BE2C (cell line): ENCODE measurements around the gene GTSE1.

ENCODE experiments used
- DNase-seq: peaks from one replicate; pipeline ENCODE4 v3.0.0-alpha.2; 2020
- H3K27me3 ChIP-seq: fragments of 250-450 bp; sonication (Bioruptor Pico); 2 replicates; pipeline ENCODE4 v1.5.1; 2020; ENCODE audit warnings: mild to moderate bottlenecking
- H3K36me3 ChIP-seq: fragments of 250-450 bp; sonication (Bioruptor Pico); 2 replicates; pipeline ENCODE4 v1.5.1; 2020; ENCODE audit warnings: mild to moderate bottlenecking
- H3K4me1 ChIP-seq: fragments of 250-450 bp; sonication (Bioruptor Pico); 2 replicates; pipeline ENCODE4 v1.5.1; 2020
- H3K4me3 ChIP-seq: 2 replicates; pipeline ENCODE4 v1.5.1; 2011; ENCODE audit warnings: low read depth, low read length
- H3K9me3 ChIP-seq: fragments of 250-450 bp; sonication (Bioruptor Pico); 2 replicates; pipeline ENCODE4 v1.5.1; 2020
- CTCF ChIP-seq: IDR thresholded peaks from 2 replicates; pipeline ENCODE4 v1.5.1; 2012; ENCODE audit warnings: mild to moderate bottlenecking, low read depth, low read length

GTSE1 gene

GRCh38 chr22:46359362-46359761, 62.7 kb downstream of the GTSE1 start:
- H3K4me1 ChIP-seq: peaks cover 2% of the 10 kb centered on the region
- no peak for TF ChIP-seq CTCF

GRCh38 chr22:46360097-46360496, 63.4 kb downstream of the GTSE1 start:
- Histone ChIP-seq H3K36me3 (peaks cover 23% of the 10 kb centered on the region), H3K4me1 (peaks cover 9% of the 10 kb centered on the region), H3K27me3 (no peaks in the 10 kb centered on the region), H3K4me3 (no peak overlapping the region), H3K9me3 (no peaks in the 10 kb centered on the region)
- no peak for DNase-seq
- TF ChIP-seq CTCF: no peak

More at GRCh38 chr22:46359362-46359761, 62.7 kb downstream of the GTSE1 start:
- Histone ChIP-seq H3K36me3 (peaks cover 30% of the 10 kb centered on the region), H3K9me3 (no peaks in the 10 kb centered on the region), H3K4me3 (no peak overlapping the region), H3K27me3 (no peaks in the 10 kb centered on the region)
- DNase-seq: no peak

- no peak for DNase-seq
- Histone ChIP-seq H3K36me3 (peaks cover 16% of the 10 kb centered on the region), H3K4me1 (peaks cover 10% of the 10 kb centered on the region), H3K9me3 (no peaks in the 10 kb centered on the region), H3K27me3 (no peaks in the 10 kb centered on the region), H3K4me3 (no peak overlapping the region)
- TF ChIP-seq CTCF: no peak
Observed at GRCh38 chr22:46360891-46361290, 64.2 kb downstream of the GTSE1 start.

- H3K36me3 ChIP-seq: peaks cover 7% of the 10 kb centered on the region
- no peak for DNase-seq
- H3K27me3 ChIP-seq: no peaks in the 10 kb centered on the region
- no peak overlapping the region for H3K4me3 ChIP-seq
- peaks cover 10% of the 10 kb centered on the region for H3K4me1 ChIP-seq
- no peaks in the 10 kb centered on the region for H3K9me3 ChIP-seq
- no peak for TF ChIP-seq CTCF
Observed at GRCh38 chr22:46361826-46362202, 65.1 kb downstream of the GTSE1 start.

GRCh38 chr22:46362203-46362933, 65.7 kb downstream of the GTSE1 start:
- DNase-seq: no peak
- peaks cover 3% of the 10 kb centered on the region for H3K36me3 ChIP-seq
- no peaks in the 10 kb centered on the region for H3K9me3 ChIP-seq
- H3K4me3 ChIP-seq: no peak overlapping the region
- H3K27me3 ChIP-seq: no peaks in the 10 kb centered on the region
- TF ChIP-seq CTCF: no peak
- H3K4me1 ChIP-seq: peaks cover 10% of the 10 kb centered on the region

- Histone ChIP-seq H3K4me1 (peaks cover 10% of the 10 kb centered on the region), H3K36me3 (0 out of 2 replicates have a peak, but pooled peaks cover 2% of the 10 kb centered on the region), H3K4me3 (no peak overlapping the region), H3K27me3 (no peaks in the 10 kb centered on the region), H3K9me3 (no peaks in the 10 kb centered on the region)
- no peak for TF ChIP-seq CTCF
- DNase-seq: no peak
Observed at GRCh38 chr22:46362934-46363515, 66.4 kb downstream of the GTSE1 start.
